Right renal cortex interstitium (tissue), 3 donors: Measurements from ENCODE around the gene PLPP1. TPM values are rescaled to one million over a fixed set of nuclear protein-coding genes. Genes with fewer than 3 reads are reported as not detected.

Source experiments
- polyA plus RNA-seq, 3 donors: library from polyadenylated mRNA; unstranded; fragments of 120-200 nt; gene quantifications; one replicate each; pipeline ENCODE4 v1.2.1, GENCODE V29; 2013; ENCODE audit not compliant: insufficient read length in 3 of 3

The PLPP1 gene
- polyA plus RNA-seq, 3 donors = 81.1 to 95.3 (median 95.2) TPM

Other genes with a start within 250 kb of the PLPP1 start
- gene DHX29, start 227.3 kb downstream of the PLPP1 start, polyA plus RNA-seq = 10 to 100 TPM; 42.0 to 48.9 (median 48.6) TPM
- 100 to 1,000 TPM in 1 of 3 donors, 10 to 100 TPM in 2; 92.9 to 100 (median 99.5) TPM for gene MTREX, start 227.0 kb downstream of the PLPP1 start, polyA plus RNA-seq
- gene SLC38A9, start 177.4 kb upstream of the PLPP1 start, polyA plus RNA-seq = 10 to 100 TPM; 29.6 to 33.2 (median 33.0) TPM
- gene DDX4, start 203.1 kb upstream of the PLPP1 start, polyA plus RNA-seq = under 1 TPM in 1 of 3 donors, not detected in 2; 0.10 TPM